ENCODE results near the gene SMAP2. TPM values are rescaled to one million over a fixed set of nuclear protein-coding genes. Genes with fewer than 3 reads are reported as not detected.

SMAP2 gene
- total RNA-seq, 1 experiment from 2014 or later, result 13.7 TPM

- no peak overlapping the region for H3K4me3 Mint-ChIP-seq (ENCODE audit: low read depth, unreplicated experiment)
- BruUV-seq (replicated peaks), result no TSS peak
- no peaks in the 10 kb centered on the region for H3K27me3 Mint-ChIP-seq (ENCODE audit: unreplicated experiment)
- intact Hi-C loops (cut with micrococcal nuclease; ENCODE audit: unreplicated experiment), result no loop called here
- H3K36me3 Mint-ChIP-seq (ENCODE audit: insufficient read depth, unreplicated experiment), result no peaks in the 10 kb centered on the region
- no peak overlapping the region for H3K27ac Mint-ChIP-seq (ENCODE audit: unreplicated experiment)
- no peaks in the 10 kb centered on the region for H3K9me3 Mint-ChIP-seq (ENCODE audit: low read depth, unreplicated experiment)
- DNase-seq, result no peak
- H3K4me1 Mint-ChIP-seq (ENCODE audit: low read depth, unreplicated experiment), result no peaks in the 10 kb centered on the region
- TF ChIP-seq CTCF (IDR thresholded peaks at IDR 0.05; ENCODE audit: unreplicated experiment), result no peak
- CTCF ChIA-PET, result no interaction called here
Observed at GRCh38 chr1:40411843-40412242, 38.3 kb downstream of the SMAP2 start.

GRCh38 chr1:40413527-40414252 is 40.2 kb downstream of the SMAP2 start:
- H3K4me3 Mint-ChIP-seq (ENCODE audit: low read depth, unreplicated experiment), result no peak overlapping the region
- no TSS peak for BruUV-seq (replicated peaks)
- intact Hi-C loops (cut with micrococcal nuclease; ENCODE audit: unreplicated experiment), result no loop called here
- H3K27me3 Mint-ChIP-seq (ENCODE audit: unreplicated experiment), result no peaks in the 10 kb centered on the region
- H3K4me1 Mint-ChIP-seq (ENCODE audit: low read depth, unreplicated experiment), result no peaks in the 10 kb centered on the region
- H3K9me3 Mint-ChIP-seq (ENCODE audit: low read depth, unreplicated experiment), result no peaks in the 10 kb centered on the region
- no peak overlapping the region for H3K27ac Mint-ChIP-seq (ENCODE audit: unreplicated experiment)
- no peaks in the 10 kb centered on the region for H3K36me3 Mint-ChIP-seq (ENCODE audit: insufficient read depth, unreplicated experiment)
- CTCF ChIA-PET, result no interaction called here
- no peak for TF ChIP-seq CTCF (IDR thresholded peaks at IDR 0.05; ENCODE audit: unreplicated experiment)
- DNase-seq, result no peak

- CTCF ChIA-PET, result no interaction called here
- BruUV-seq (replicated peaks), result no TSS peak
- no peaks in the 10 kb centered on the region for H3K9me3 Mint-ChIP-seq (ENCODE audit: low read depth, unreplicated experiment)
- H3K4me1 Mint-ChIP-seq (ENCODE audit: low read depth, unreplicated experiment), result no peaks in the 10 kb centered on the region
- DNase-seq, result no peak
- intact Hi-C loops (cut with micrococcal nuclease; ENCODE audit: unreplicated experiment), result no loop called here
- no peak overlapping the region for H3K27ac Mint-ChIP-seq (ENCODE audit: unreplicated experiment)
- H3K27me3 Mint-ChIP-seq (ENCODE audit: unreplicated experiment), result no peaks in the 10 kb centered on the region
- no peak overlapping the region for H3K4me3 Mint-ChIP-seq (ENCODE audit: low read depth, unreplicated experiment)
- H3K36me3 Mint-ChIP-seq (ENCODE audit: insufficient read depth, unreplicated experiment), result no peaks in the 10 kb centered on the region
- TF ChIP-seq CTCF (IDR thresholded peaks at IDR 0.05; ENCODE audit: unreplicated experiment), result no peak
Observed at GRCh38 chr1:40414331-40414730, 40.8 kb downstream of the SMAP2 start.

- TF ChIP-seq CTCF (IDR thresholded peaks at IDR 0.05; ENCODE audit: unreplicated experiment), result no peak
- intact Hi-C loops (cut with micrococcal nuclease; ENCODE audit: unreplicated experiment), result no loop called here
- no peaks in the 10 kb centered on the region for H3K36me3 Mint-ChIP-seq (ENCODE audit: insufficient read depth, unreplicated experiment)
- no peak overlapping the region for H3K27ac Mint-ChIP-seq (ENCODE audit: unreplicated experiment)
- DNase-seq, result no peak
- H3K9me3 Mint-ChIP-seq (ENCODE audit: low read depth, unreplicated experiment), result no peaks in the 10 kb centered on the region
- H3K27me3 Mint-ChIP-seq (ENCODE audit: unreplicated experiment), result no peaks in the 10 kb centered on the region
- H3K4me1 Mint-ChIP-seq (ENCODE audit: low read depth, unreplicated experiment), result no peaks in the 10 kb centered on the region
- CTCF ChIA-PET, result interaction anchor here (0.7 kb wide), 1 partner anchor 215 kb away, joined by 3 read pairs; no protein-coding TSS in a partner anchor
- BruUV-seq (replicated peaks), result no TSS peak
- H3K4me3 Mint-ChIP-seq (ENCODE audit: low read depth, unreplicated experiment), result no peak overlapping the region
Observed at GRCh38 chr1:40416709-40417108, 43.2 kb downstream of the SMAP2 start.
